ENCODE results near the gene FAM53B.

GRCh38 chr10:124632064-124632531 lies 112.1 kb downstream of the FAM53B start:
- no peak for TF ChIP-seq POLR2A (IDR thresholded peaks at IDR 0.05; ENCODE audit: low read depth, low read length)
- no peak for TF ChIP-seq POLR2AphosphoS5 (IDR thresholded peaks at IDR 0.05; ENCODE audit: low read depth, low read length)
- TF ChIP-seq SPI1 (IDR thresholded peaks at IDR 0.05; ENCODE audit: low read depth, low read length): no peak

Data from GM12891 (cell line).